H1 (cell line): ENCODE results near the gene ARHGEF28. TPM values are rescaled to one million over a fixed set of nuclear protein-coding genes. Genes with fewer than 3 reads are reported as not detected.

Source experiments
- CTCF ChIA-PET: fragments of 300-600 bp; sonication (Branson Sonifier 250); formaldehyde crosslinking; loops from one replicate; lab custom pipeline; 2021; ENCODE audit not compliant: partially characterized antibody; lab: Charles Lee
- POLR2A ChIA-PET: fragments of 300-600 bp; sonication (Branson Sonifier 250); formaldehyde crosslinking; loops from one replicate; lab custom pipeline; 2021; ENCODE audit warnings: inconsistent platforms; ENCODE audit not compliant: partially characterized antibody; lab: Charles Lee
- DNase-seq, 2 experiments: peaks; one replicate each; pipeline versions ENCODE4 v3.0.0 to v3.0.0-alpha.2; 2010 to 2022; ENCODE audit warnings: low spot score in 2 of 2, low read depth in 1 of 2, mixed read lengths in 1 of 2
- FAIRE-seq: peaks from 2 replicates; lab custom pipeline; 2011; peaks lifted over from hg19 to GRCh38; lab: Jason Lieb, UNC
- H2AFZ ChIP-seq: 2 replicates; pipeline ENCODE4 v1.8.1; 2012; ENCODE audit warnings: low read length, inconsistent platforms
- H2AK5ac ChIP-seq: 2 replicates; pipeline ENCODE4 v1.6.1; 2013; ENCODE audit warnings: low read depth, low read length
- H2BK120ac ChIP-seq: replicated peaks from 2 replicates; pipeline ENCODE3; 2013; ENCODE audit warnings: low read depth, low read length, inconsistent platforms
- H2BK12ac ChIP-seq: 2 replicates; pipeline ENCODE4 v1.6.1; 2013; ENCODE audit warnings: low read depth, low read length
- H2BK15ac ChIP-seq: 2 replicates; pipeline ENCODE4 v1.6.1; 2013; ENCODE audit warnings: low read length
- H2BK20ac ChIP-seq: 2 replicates; pipeline ENCODE4 v1.6.1; 2013; ENCODE audit warnings: low read length
- H2BK5ac ChIP-seq: 2 replicates; pipeline ENCODE4 v1.6.1; 2013; ENCODE audit warnings: low read depth, low read length
- H3K14ac ChIP-seq: 2 replicates; pipeline ENCODE4 v1.6.1; 2013; ENCODE audit warnings: inconsistent platforms; ENCODE audit not compliant: insufficient read length
- H3K18ac ChIP-seq: 2 replicates; pipeline ENCODE4 v1.6.1; 2013; ENCODE audit warnings: low read length; ENCODE audit errors: extremely low read depth
- H3K23ac ChIP-seq: 2 replicates; pipeline ENCODE4 v1.6.1; 2013; ENCODE audit warnings: inconsistent platforms; ENCODE audit not compliant: insufficient read length
- H3K23me2 ChIP-seq: 2 replicates; pipeline ENCODE4 v1.6.1; 2013; ENCODE audit warnings: low read depth, low read length
- H3K27ac ChIP-seq: 2 replicates; pipeline ENCODE4 v1.6.1; 2011; ENCODE audit warnings: low read depth, low read length, inconsistent platforms
- H3K27me3 ChIP-seq, 4 experiments: replicated peaks in 1 of 4; 1 replicate in 1 of 4; 2 replicates in 3 of 4; pipeline versions ENCODE4 v1.6.1 to v1.8.1; 2011 to 2013; ENCODE audit warnings: low read length in 3 of 4, mild to moderate bottlenecking in 3 of 4, inconsistent platforms in 2 of 4, mixed read lengths in 2 of 4, moderate library complexity in 1 of 4; ENCODE audit not compliant: control insufficient read depth in 3 of 4, insufficient read depth in 3 of 4; ENCODE audit errors: extremely low read depth in 1 of 4
- H3K36me3 ChIP-seq, 4 experiments: 2 replicates each; pipeline versions ENCODE4 v1.6.1 to v1.8.1; 2011 to 2013; ENCODE audit warnings: mild to moderate bottlenecking in 4 of 4, low read length in 3 of 4, moderate library complexity in 2 of 4, control low read depth in 1 of 4, inconsistent platforms in 1 of 4; ENCODE audit not compliant: insufficient read depth in 4 of 4, control insufficient read depth in 2 of 4
- H3K4ac ChIP-seq: replicated peaks from 2 replicates; pipeline ENCODE3; 2013; ENCODE audit warnings: low read length, low read depth, mixed read lengths, inconsistent platforms; ENCODE audit not compliant: insufficient read length
- H3K4me1 ChIP-seq, 4 experiments: replicated peaks in 1 of 4; 1 replicate in 1 of 4; 2 replicates in 3 of 4; pipeline versions ENCODE4 v1.6.1 to v1.8.1; 2011 to 2013; ENCODE audit warnings: low read length in 3 of 4, inconsistent platforms in 2 of 4, mixed read lengths in 1 of 4; ENCODE audit not compliant: insufficient read depth in 4 of 4, control insufficient read depth in 3 of 4
- H3K4me2 ChIP-seq, 2 experiments: 2 replicates each; pipeline versions ENCODE4 v1.6.1 to v1.8.1; 2011 to 2013; ENCODE audit warnings: low read depth in 2 of 2, low read length in 2 of 2, control low read depth in 1 of 2, inconsistent platforms in 1 of 2, mild to moderate bottlenecking in 1 of 2; ENCODE audit not compliant: insufficient read depth in 1 of 2
- H3K4me3 ChIP-seq, 4 experiments: fragments of 200-600, 300-600 bp in 1 of 4; sonication (generic), shearing (Covaris generic), sonication (Bioruptor Twin) in 1 of 4; 2 replicates each; pipeline versions ENCODE4 v1.5.1 to v1.8.1; 2011 to 2016; ENCODE audit warnings: low read length in 4 of 4, low read depth in 3 of 4, control low read depth in 2 of 4, inconsistent platforms in 2 of 4, mild to moderate bottlenecking in 2 of 4, mixed read lengths in 1 of 4, moderate library complexity in 1 of 4; ENCODE audit not compliant: insufficient read depth in 2 of 4; ENCODE audit errors: extremely low read depth in 1 of 4
- H3K56ac ChIP-seq: replicated peaks from 2 replicates; pipeline ENCODE3; 2013; ENCODE audit warnings: low read depth, mild to moderate bottlenecking, mixed read lengths, low read length, inconsistent platforms; ENCODE audit not compliant: insufficient read length
- H3K79me1 ChIP-seq: 2 replicates; pipeline ENCODE4 v1.6.1; 2013; ENCODE audit warnings: low read depth, low read length, control low read depth
- H3K79me2 ChIP-seq, 2 experiments: 2 replicates each; pipeline versions ENCODE4 v1.6.1 to v1.8.1; 2012 to 2013; ENCODE audit warnings: low read length in 2 of 2, mild to moderate bottlenecking in 2 of 2, inconsistent platforms in 1 of 2; ENCODE audit not compliant: insufficient read depth in 2 of 2, control insufficient read depth in 1 of 2
- H3K9ac ChIP-seq, 4 experiments: replicated peaks in 1 of 4; 1 replicate in 1 of 4; 2 replicates in 3 of 4; pipeline versions ENCODE4 v1.6.1 to v1.8.1; 2011 to 2013; ENCODE audit warnings: low read depth in 3 of 4, low read length in 3 of 4, control low read depth in 2 of 4, mild to moderate bottlenecking in 2 of 4, moderate library complexity in 2 of 4, inconsistent platforms in 1 of 4; ENCODE audit errors: extremely low read depth in 1 of 4
- H3K9me3 ChIP-seq, 2 experiments: 2 replicates each; pipeline versions ENCODE4 v1.6.1 to v1.8.1; 2012 to 2013; ENCODE audit warnings: mild to moderate bottlenecking in 2 of 2, moderate library complexity in 2 of 2, control low read depth in 1 of 2, inconsistent platforms in 1 of 2, low read depth in 1 of 2, low read length in 1 of 2, mixed read lengths in 1 of 2; ENCODE audit not compliant: insufficient read depth in 2 of 2
- H4K20me1 ChIP-seq, 2 experiments: replicated peaks in 1 of 2; 2 replicates each; pipeline versions ENCODE3 to v1.8.1; 2011 to 2013; ENCODE audit warnings: inconsistent platforms in 2 of 2, low read length in 2 of 2, mild to moderate bottlenecking in 1 of 2; ENCODE audit not compliant: insufficient read depth in 2 of 2, control insufficient read depth in 1 of 2
- H4K5ac ChIP-seq: 2 replicates; pipeline ENCODE4 v1.6.1; 2013; ENCODE audit warnings: low read length, low read depth, mixed read lengths, inconsistent platforms; ENCODE audit not compliant: insufficient read length
- H4K8ac ChIP-seq: 2 replicates; pipeline ENCODE4 v1.8.0; 2013; ENCODE audit warnings: mild to moderate bottlenecking, moderate library complexity, low read length, inconsistent platforms; ENCODE audit not compliant: insufficient read depth; ENCODE audit errors: extremely low read depth
- H4K91ac ChIP-seq: replicated peaks from 2 replicates; pipeline ENCODE3; 2013; ENCODE audit warnings: low read length, mixed read lengths, inconsistent platforms; ENCODE audit not compliant: insufficient read length
- RXRA ChIP-seq: IDR thresholded peaks from 2 replicates; pipeline ENCODE4 v1.6.1; 2011; ENCODE audit warnings: low read depth, mild to moderate bottlenecking, low read length, moderate library complexity; ENCODE audit not compliant: insufficient read depth
- WGBS, 2 experiments: shearing (Covaris generic) in 1 of 2; methylation state at CpG; one replicate each; pipeline versions ENCODE4 v1.1.6 to v1.1.7; 2013 to 2015; ENCODE audit warnings: low lambda C conversion rate in 2 of 2, mixed read lengths in 2 of 2, inconsistent platforms in 1 of 2, low coverage in 1 of 2, missing lambda C conversion rate in 1 of 2; ENCODE audit not compliant: insufficient replicate concordance in 2 of 2, insufficient coverage in 1 of 2, insufficient read length in 1 of 2; ENCODE audit errors: extremely low coverage in 1 of 2, missing lambda C conversion rate in 1 of 2; 5-methylcytosine and 5-hydroxymethylcytosine counted together
- polyA plus RNA-seq, 7 experiments: library from polyadenylated mRNA; depleted of rRNA in 3 of 7; stranded (reverse) in 5 of 7; unstranded in 2 of 7; fragments of >200 nt in 5 of 7; fragments of 200-250 nt in 2 of 7; gene quantifications; 1 replicate in 5 of 7; 2 replicates in 1 of 7; 4 replicates in 1 of 7; pipeline versions ENCODE4 v1.2.1 to v1.2.3, GENCODE V29; 2011 to 2013; ENCODE audit warnings: missing spikeins in 2 of 7, mixed read lengths in 2 of 7
- total RNA-seq: library from RNA; stranded (reverse); fragmentation: NEBNext Ultra II Directional; extraction: Animal tissue kit (Norgen Biotek cat#: 25700); gene quantifications from 2 replicates; pipeline ENCODE4 v1.2.1, GENCODE V29; 2021

The ARHGEF28 gene
- total and polyA plus RNA-seq, 2 of the 8 experiments (the other 6 are each of a cell fraction or from before 2014, with no cell fraction given) = 0.33 to 1.0 TPM

- Histone ChIP-seq H3K23me2 (no peaks in the 10 kb centered on the region), H3K79me1 (no peaks in the 10 kb centered on the region), H3K23ac (no peak overlapping the region), H4K5ac (no peak overlapping the region), H3K4me2 (no peak overlapping the region), H3K56ac (no peak overlapping the region), H3K4me1 (no peaks in the 10 kb centered on the region), H2AK5ac (no peak overlapping the region), H2BK120ac (no peak overlapping the region), H4K91ac (no peak overlapping the region), H4K20me1 (no peaks in the 10 kb centered on the region), H3K4me3 (no peak overlapping the region), H3K9ac (no peak overlapping the region), H3K36me3 (no peaks in the 10 kb centered on the region), H2BK20ac (no peak overlapping the region), H3K27me3 (no peaks in the 10 kb centered on the region), H4K8ac (no peak overlapping the region), H3K18ac (no peak overlapping the region), H3K27ac (no peak overlapping the region), H2BK12ac (no peak overlapping the region), H2BK15ac (no peak overlapping the region), H3K14ac (no peak overlapping the region), H2AFZ (no peak overlapping the region), H3K4ac (no peak overlapping the region), H3K9me3 (no peaks in the 10 kb centered on the region), H2BK5ac (no peak overlapping the region), H3K79me2 (no peaks in the 10 kb centered on the region)
- 78% methylated on average over 7 of the region's 7 CpGs; no CpG with 5 or more reads in 1 of the 2 experiments for WGBS, 2 experiments
- ChIA-PET POLR2A (no interaction called here), CTCF (interaction anchor here (0.7 to 1.5 kb wide), 4 partner anchors 10 to 36 kb away, joined by 3 to 4 read pairs (median 4); no protein-coding TSS in a partner anchor)
- FAIRE-seq (no peak), DNase-seq (no peak)
- no peak for TF ChIP-seq RXRA
- TF ChIP-seq, all 59 proteins: peak for 0
These were observed 102.7 kb downstream of the ARHGEF28 start for GRCh38 chr5:73728493-73729273.
